Activated B cell treated with CpG ODN at 0.5 μM for 24 hours (primary cell): Measurements from ENCODE around the gene RXFP4. TPM values are rescaled to one million over a fixed set of nuclear protein-coding genes. Genes with fewer than 3 reads are reported as not detected.

Source experiments
- ATAC-seq: fragments of 200-7000 bp; cut with Tn5 transposase; one replicate; pipeline ENCODE4 v1.10.0; 2021; ENCODE audit warnings: low read depth, mild to moderate bottlenecking, moderate library complexity
- CTCF ChIA-PET: fragments of 350-600 bp; sonication (Branson Sonifier 250); formaldehyde crosslinking; loops from one replicate; lab custom pipeline; 2021; ENCODE audit warnings: antibody characterized with exemption; lab: Charles Lee
- POLR2A ChIA-PET: fragments of 350-600 bp; sonication (Branson Sonifier 250); formaldehyde crosslinking; loops from one replicate; lab custom pipeline; 2021; ENCODE audit warnings: antibody characterized with exemption; lab: Charles Lee
- DNase-seq: peaks from one replicate; pipeline ENCODE4 v3.0.0; 2022
- H3K27ac Mint-ChIP-seq: one replicate; pipeline ENCODE4 v1.8.0; 2020; ENCODE audit warnings: mixed read lengths
- H3K27me3 Mint-ChIP-seq: one replicate; pipeline ENCODE4 v1.8.0; 2021; ENCODE audit warnings: mixed read lengths
- H3K36me3 Mint-ChIP-seq: one replicate; pipeline ENCODE4 v1.8.0; 2021; ENCODE audit warnings: low read depth, mixed read lengths
- H3K4me1 Mint-ChIP-seq: one replicate; pipeline ENCODE4 v1.8.0; 2021; ENCODE audit warnings: mixed read lengths
- H3K4me3 Mint-ChIP-seq: one replicate; pipeline ENCODE4 v1.8.0; 2020; ENCODE audit warnings: mild to moderate bottlenecking, mixed read lengths
- H3K9me3 Mint-ChIP-seq: one replicate; pipeline ENCODE4 v1.8.0; 2020; ENCODE audit warnings: mixed read lengths
- CTCF ChIP-seq: fragments of 200-600 bp; IDR thresholded peaks from one replicate; pipeline ENCODE4 v1.8.0; 2022; ENCODE audit warnings: antibody characterized with exemption, mild to moderate bottlenecking
- intact Hi-C: fragments of 100-400 bp; cut with micrococcal nuclease; formaldehyde crosslinking; loops from one replicate; pipeline ENCODE4 v1.15.1; 2024
- total RNA-seq: library from RNA; stranded (reverse); gene quantifications from 2 replicates; pipeline ENCODE4 v1.2.3, GENCODE V29; 2022

RXFP4 gene
- total RNA-seq, 1 donor from 2014 or later, result not detected

- intact Hi-C loops, result loop anchor here (5.0 kb wide), 1 partner anchor 75 kb away; the partner anchor contains the start of genes LAMTOR2 and UBQLN4
- POLR2A ChIA-PET, result interaction anchor here (0.5 to 14.6 kb wide), 15 partner anchors 9 to 236 kb away, joined by 3 to 403 read pairs (median 8); partner anchors contain the start of genes KHDC4, PMF1, RXFP4 and UBQLN4
- CTCF ChIA-PET, result interaction anchor here (0.9 to 9.8 kb wide), 4 partner anchors 12 to 43 kb away, joined by 3 to 146 read pairs (median 12); partner anchors contain the start of genes KHDC4 and RXFP4
- no peak for TF ChIP-seq CTCF
- DNase-seq (no peak), ATAC-seq (no peak)
- Mint-ChIP-seq H3K27me3 (no peaks in the 10 kb centered on the region), H3K27ac (peak overlapping the region; percentile 90), H3K4me1 (peaks cover 85% of the 10 kb centered on the region), H3K9me3 (no peaks in the 10 kb centered on the region), H3K4me3 (peak overlapping the region; percentile 97), H3K36me3 (peaks cover 51% of the 10 kb centered on the region)
These were observed 35.7 kb downstream of the RXFP4 start for GRCh38 chr1:155976913-155977689.

- ChIA-PET POLR2A (interaction anchor here (0.5 to 14.6 kb wide), 23 partner anchors 9 to 751 kb away, joined by 3 to 403 read pairs (median 5); partner anchors contain the start of genes GON4L, ISG20L2, KHDC4 and METTL25B), CTCF (interaction anchor here (0.5 to 9.8 kb wide), 6 partner anchors 7 to 379 kb away, joined by 3 to 146 read pairs (median 6); partner anchors contain the start of gene RXFP4)
- DNase-seq (peak; percentile 44), ATAC-seq (peak; percentile 12)
- Mint-ChIP-seq H3K27me3 (no peaks in the 10 kb centered on the region), H3K4me1 (peaks cover 85% of the 10 kb centered on the region), H3K9me3 (no peaks in the 10 kb centered on the region), H3K27ac (peak overlapping the region; percentile 90), H3K4me3 (peak overlapping the region; percentile 97), H3K36me3 (peaks cover 43% of the 10 kb centered on the region)
- intact Hi-C loops, result loop anchor here (1.0 to 5.0 kb wide), 6 partner anchors 8 to 121 kb away; partner anchors contain the start of genes GON4L, KHDC4, LAMTOR2 and RIT1
- TF ChIP-seq CTCF, result no peak
These were observed 36.4 kb downstream of the RXFP4 start for GRCh38 chr1:155977690-155978324.

DNA sequence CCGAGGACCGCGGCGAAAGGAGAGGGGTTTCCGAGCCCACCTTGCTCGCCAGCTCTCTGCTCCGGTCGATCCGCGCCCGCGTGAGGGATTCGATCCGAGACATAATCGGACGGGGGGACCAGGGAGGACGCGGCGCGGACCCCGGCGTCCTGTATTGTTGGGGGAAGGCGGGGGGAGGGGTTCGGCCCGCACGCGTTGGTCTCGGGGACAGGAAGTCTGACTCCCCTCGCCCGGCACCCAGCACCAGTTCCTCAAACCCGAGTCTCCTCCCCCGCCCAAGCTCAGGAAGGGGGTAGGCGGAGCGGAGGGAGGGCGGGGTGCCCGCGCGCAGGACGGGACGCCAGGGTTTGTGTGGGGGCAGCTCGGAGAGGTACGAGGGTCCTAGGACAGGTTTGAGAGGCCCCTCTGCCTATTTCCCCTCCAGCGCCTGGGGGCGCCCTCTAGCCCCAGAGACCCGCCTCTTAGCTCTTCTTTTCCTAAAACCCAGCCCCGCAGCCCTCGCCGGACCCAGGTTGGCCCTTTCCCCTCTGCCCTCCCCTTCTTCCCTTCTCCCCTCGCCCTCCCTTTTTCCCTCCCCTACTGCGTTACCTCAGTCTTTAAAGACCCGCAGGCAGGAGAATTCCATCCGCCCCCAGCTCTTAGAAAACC is 37.0 kb downstream of the RXFP4 start, which contains the start of gene ARHGEF2:
TSS of gene ARHGEF2 (minus strand) at position 223 of the 648 bp plus-strand sequence. CDS start at position 103, 120 bp downstream.
- Mint-ChIP-seq H3K4me3 (peak within 1 kb of the TSS; percentile 97), H3K4me1 (peaks cover 85% of the 10 kb centered on the region), H3K27me3 (no peaks in the 10 kb centered on the region), H3K36me3 (peaks cover 38% of the 10 kb centered on the region), H3K27ac (peak within 1 kb of the TSS; percentile 90), H3K9me3 (no peaks in the 10 kb centered on the region)
- ATAC-seq (peak; percentile 75), DNase-seq (peak; percentile 80)
- TF ChIP-seq CTCF, result no peak
- CTCF ChIA-PET, result interaction anchor here (0.5 to 9.8 kb wide), 8 partner anchors 8 to 378 kb away, joined by 3 to 146 read pairs (median 4); partner anchors contain the start of gene RXFP4
- intact Hi-C loops, result loop anchor here (1.0 to 5.0 kb wide), 6 partner anchors 8 to 122 kb away; partner anchors contain the start of genes GON4L, KHDC4, LAMTOR2 and RIT1
- POLR2A ChIA-PET, result interaction anchor here (0.5 to 14.6 kb wide), 20 partner anchors 9 to 750 kb away, joined by 3 to 403 read pairs (median 5); partner anchors contain the start of genes GON4L, ISG20L2, KHDC4 and METTL25B

- no peak for ATAC-seq
- intact Hi-C loops, result loop anchor here (1.0 to 5.0 kb wide), 7 partner anchors 9 to 122 kb away; partner anchors contain the start of genes GON4L, KHDC4, LAMTOR2 and RIT1
- POLR2A ChIA-PET, result interaction anchor here (0.5 to 14.6 kb wide), 17 partner anchors 8 to 750 kb away, joined by 3 to 403 read pairs (median 6); partner anchors contain the start of genes GON4L, ISG20L2, KHDC4 and METTL25B
- Mint-ChIP-seq H3K36me3 (peaks cover 34% of the 10 kb centered on the region), H3K9me3 (no peaks in the 10 kb centered on the region), H3K27ac (peak overlapping the region; percentile 90), H3K27me3 (no peaks in the 10 kb centered on the region), H3K4me3 (peak overlapping the region; percentile 97), H3K4me1 (peaks cover 86% of the 10 kb centered on the region)
- no peak for DNase-seq
- no peak for TF ChIP-seq CTCF
- CTCF ChIA-PET, result interaction anchor here (1.0 to 9.8 kb wide), 7 partner anchors 8 to 45 kb away, joined by 3 to 146 read pairs (median 5); partner anchors contain the start of gene RXFP4
These were observed 37.6 kb downstream of the RXFP4 start for GRCh38 chr1:155978973-155979429.
